ENCODE results near the gene HOXC5. TPM values are rescaled to one million over a fixed set of nuclear protein-coding genes. Genes with fewer than 3 reads are reported as not detected.
A peak's percentile ranks its signal among the peaks of the same experiment; 100 is the strongest.

Gene HOXC5
- polyA plus RNA-seq, 1 donor = 2.7 TPM

DNA sequence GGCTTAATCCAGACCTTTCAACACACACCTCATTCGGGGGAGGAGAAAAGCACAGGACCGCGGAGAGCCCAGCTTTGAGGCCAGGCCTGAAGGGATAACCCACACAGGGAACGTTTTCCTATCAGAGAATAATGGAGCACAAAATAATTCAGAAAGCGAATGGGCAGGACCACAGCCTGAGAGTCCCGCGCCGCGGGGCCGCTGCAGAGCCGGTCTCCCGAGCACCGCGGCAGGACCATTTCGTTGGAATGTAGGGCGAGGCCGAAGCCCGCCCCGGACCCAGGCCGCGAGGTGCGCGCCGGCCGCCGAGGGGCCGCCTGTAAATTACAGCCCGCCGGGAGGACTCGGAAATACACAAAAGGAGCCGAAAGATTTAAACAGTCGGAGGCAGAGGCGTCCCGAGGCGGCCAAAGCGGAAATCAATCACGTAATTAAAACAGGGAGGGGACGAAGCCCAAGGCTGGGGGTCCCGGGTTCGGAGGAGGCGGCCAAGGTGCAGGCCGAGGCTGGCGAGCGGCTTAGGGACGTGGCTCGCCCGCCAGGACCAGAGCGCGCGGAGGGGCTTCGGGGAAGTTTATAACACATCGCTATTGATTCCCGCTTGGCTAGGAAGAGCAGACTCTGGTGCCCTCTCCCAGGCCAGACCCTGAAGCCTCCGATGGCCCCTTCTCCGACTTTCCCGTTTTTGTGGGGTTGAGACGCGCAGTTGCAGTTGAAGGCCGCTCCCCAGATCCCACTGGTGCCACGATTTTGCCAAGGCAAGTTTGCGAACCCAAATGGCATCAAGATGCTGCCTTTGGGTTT lies 14.5 kb downstream of the HOXC5 start:
- DNase-seq = peak; percentile 27

DNA sequence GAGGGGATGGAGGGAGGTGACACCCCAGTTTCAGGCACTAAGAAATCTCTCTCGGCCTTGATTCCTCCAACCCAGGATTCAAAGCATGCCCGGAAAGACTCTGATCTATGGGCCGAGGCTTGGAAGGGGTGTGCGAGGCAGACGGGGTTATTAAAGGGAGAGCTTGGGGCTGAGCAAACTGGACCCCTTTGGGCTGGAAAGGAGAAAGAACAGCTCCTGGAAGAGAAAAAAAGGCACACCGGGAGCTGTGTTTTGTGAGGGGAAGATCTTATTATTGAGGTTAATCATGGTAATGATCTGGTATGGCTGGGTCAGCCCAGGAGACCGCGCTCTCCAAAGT lies 15.1 kb downstream of the HOXC5 start:
- no peak for DNase-seq

DNA sequence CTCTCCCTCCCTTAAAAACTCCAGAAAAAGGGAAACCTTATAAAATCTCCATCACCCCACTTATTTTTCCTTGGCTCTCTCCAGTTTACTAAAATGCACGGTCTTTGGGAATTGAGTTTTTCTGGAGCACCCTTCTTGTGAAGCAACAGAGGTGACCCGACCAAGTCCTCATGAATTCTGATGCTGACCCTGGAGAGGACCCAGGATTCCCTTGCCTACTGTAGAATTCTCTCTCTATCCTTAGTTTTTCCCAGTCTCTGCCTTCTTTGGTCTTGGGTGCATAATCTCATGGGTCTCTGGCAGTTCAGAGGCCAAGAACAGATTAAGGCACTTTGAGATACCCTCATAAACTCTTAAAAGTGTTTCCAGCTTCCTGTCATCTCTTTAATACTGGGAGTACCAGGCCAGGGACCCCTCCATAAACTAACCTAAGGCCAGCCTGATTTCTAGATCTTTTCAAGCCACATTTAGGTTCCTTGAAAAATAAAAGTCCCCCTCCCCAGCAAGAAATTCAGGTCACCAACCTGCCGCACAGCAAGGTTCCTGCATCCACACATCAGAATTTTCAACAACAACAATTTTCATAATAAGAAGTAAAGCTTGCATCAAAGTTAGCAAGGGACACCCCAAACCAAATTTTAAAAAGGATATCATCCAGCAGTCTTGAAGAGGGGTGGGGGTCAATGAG lies 15.7 kb downstream of the HOXC5 start:
- peak; percentile 18 for DNase-seq

GRCh38 chr12:54049108-54049507 lies 16.3 kb downstream of the HOXC5 start:
- peak; percentile 6 for DNase-seq

DNA sequence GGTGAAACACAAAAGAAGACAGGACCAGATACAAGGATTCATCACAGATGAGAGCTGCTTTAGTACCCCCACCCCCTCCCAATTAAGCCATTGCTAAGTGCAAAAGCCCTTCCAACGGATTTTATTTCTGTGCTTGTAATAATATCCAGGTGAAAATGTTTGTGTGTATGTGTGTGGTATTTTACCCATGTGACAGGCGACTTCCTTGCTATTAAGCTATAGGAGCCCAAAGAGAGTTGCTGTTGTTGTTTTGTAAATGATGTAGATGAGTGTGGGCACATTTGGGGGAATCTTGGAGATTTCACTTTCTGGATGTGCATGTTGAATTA lies 17.6 kb downstream of the HOXC5 start:
- DNase-seq = no peak

GRCh38 chr12:54051026-54051842 lies 18.4 kb downstream of the HOXC5 start:
- DNase-seq = peak; percentile 26

GRCh38 chr12:54051874-54052437 lies 19.1 kb downstream of the HOXC5 start:
- DNase-seq = peak; percentile 90

- DNase-seq = peak; percentile 75
Measured at GRCh38 chr12:54052438-54053002, 19.7 kb downstream of the HOXC5 start.

DNA sequence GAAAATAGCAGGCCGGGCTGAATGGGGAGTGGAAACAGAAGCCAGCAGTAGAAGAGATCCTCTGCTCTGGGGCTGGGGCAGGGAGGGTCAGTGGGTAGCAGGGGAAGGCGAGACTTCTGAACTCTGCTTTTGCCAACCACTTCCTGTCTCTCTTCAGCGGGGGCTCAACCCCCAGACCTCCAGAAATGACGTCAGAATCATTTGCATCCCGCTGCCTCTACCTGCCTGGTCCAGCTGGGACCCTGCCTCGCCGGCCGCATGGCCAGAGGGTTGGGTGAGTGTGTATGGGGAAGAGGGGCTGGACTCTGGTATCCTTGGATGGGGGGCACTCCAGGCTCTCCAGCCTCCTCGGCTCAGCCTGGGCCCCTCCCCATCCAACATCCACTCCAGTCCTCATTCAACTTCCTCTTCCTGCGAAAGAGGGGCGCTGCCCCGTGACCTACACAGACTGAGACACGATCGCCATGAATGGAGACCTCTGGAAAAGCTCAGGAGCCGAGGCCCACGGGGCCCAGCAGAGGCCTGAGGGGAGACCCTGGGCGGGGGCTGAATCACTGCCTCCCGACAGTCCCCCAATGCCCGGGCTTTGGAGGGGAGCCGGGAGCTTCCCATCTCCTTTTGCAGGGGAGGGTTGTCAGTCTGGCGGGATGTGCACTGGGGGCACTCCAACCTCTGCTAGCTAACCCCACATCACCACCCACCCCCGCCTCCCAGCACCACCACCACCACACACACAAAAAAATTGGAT lies 20.3 kb downstream of the HOXC5 start:
- DNase-seq = peak; percentile 22

DNA sequence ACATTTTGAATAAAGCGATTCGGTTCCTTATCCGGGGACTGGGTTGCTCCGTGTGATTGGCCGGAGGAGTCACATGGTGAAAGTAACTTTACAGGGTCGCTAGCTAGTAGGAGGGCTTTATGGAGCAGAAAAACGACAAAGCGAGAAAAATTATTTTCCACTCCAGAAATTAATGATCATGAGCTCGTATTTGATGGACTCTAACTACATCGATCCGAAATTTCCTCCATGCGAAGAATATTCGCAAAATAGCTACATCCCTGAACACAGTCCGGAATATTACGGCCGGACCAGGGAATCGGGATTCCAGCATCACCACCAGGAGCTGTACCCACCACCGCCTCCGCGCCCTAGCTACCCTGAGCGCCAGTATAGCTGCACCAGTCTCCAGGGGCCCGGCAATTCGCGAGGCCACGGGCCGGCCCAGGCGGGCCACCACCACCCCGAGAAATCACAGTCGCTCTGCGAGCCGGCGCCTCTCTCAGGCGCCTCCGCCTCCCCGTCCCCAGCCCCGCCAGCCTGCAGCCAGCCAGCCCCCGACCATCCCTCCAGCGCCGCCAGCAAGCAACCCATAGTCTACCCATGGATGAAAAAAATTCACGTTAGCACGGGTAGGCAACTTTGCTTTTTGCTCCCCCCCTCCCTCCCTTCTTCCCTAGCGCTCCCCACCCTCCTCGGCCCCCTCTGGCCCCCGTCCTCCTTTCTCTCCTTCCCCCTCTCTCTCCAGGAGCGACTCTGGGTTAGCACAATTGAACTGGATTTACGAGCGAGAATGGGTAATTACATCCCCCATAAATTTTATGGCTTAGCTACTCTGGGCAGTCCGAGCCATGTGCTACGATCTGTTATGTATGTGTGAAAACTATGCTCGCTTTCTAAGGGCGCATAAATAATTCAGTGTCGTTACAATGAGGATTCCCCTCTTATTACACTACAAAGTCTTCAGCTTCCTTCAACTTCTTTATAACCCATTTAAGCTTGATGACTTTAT lies 21.2 kb downstream of the HOXC5 start, which contains the start of gene HOXC4:
Gene HOXC4 (plus strand): TSS at position 85 of the 991 bp plus-strand sequence. CDS start 88 bp downstream, at position 173.
- peak; percentile 93 for DNase-seq

GRCh38 chr12:54054742-54055194 lies 21.9 kb downstream of the HOXC5 start:
- no peak for DNase-seq

DNA sequence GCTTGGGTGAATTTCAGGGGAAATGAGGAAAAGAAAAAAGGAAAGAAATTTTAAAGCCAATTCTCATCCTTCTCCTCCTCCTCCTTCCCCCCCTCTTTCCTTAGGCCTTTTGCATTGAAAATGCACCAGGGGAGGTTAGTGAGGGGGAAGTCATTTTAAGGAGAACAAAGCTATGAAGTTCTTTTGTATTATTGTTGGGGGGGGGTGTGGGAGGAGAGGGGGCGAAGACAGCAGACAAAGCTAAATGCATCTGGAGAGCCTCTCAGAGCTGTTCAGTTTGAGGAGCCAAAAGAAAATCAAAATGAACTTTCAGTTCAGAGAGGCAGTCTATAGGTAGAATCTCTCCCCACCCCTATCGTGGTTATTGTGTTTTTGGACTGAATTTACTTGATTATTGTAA lies 22.7 kb downstream of the HOXC5 start:
- DNase-seq = no peak

- no peak for DNase-seq
Measured at GRCh38 chr12:54056110-54056509, 23.3 kb downstream of the HOXC5 start.

GRCh38 chr12:54058128-54058768 lies 25.4 kb downstream of the HOXC5 start:
- no peak for DNase-seq

DNA sequence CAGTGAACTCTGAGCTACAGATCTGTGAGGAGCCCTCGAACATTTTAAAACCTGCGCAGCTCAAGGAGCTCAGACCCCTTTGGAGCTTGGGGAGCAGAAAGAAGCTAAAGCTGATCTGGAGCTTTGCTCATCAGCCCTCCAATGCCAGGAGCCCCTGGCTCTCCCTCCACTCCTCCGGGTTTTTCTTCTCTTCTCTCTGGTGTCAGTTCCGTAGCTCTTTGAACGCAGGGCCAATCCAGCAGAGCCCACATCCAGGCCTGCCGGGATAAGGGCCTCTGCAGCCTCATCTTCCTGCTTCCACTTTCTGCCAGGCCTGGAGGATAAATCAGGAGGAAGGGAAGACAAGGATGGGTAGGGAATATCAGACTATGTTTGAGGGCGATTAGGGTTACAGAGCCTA lies 26.8 kb downstream of the HOXC5 start:
- no peak for DNase-seq

DNA sequence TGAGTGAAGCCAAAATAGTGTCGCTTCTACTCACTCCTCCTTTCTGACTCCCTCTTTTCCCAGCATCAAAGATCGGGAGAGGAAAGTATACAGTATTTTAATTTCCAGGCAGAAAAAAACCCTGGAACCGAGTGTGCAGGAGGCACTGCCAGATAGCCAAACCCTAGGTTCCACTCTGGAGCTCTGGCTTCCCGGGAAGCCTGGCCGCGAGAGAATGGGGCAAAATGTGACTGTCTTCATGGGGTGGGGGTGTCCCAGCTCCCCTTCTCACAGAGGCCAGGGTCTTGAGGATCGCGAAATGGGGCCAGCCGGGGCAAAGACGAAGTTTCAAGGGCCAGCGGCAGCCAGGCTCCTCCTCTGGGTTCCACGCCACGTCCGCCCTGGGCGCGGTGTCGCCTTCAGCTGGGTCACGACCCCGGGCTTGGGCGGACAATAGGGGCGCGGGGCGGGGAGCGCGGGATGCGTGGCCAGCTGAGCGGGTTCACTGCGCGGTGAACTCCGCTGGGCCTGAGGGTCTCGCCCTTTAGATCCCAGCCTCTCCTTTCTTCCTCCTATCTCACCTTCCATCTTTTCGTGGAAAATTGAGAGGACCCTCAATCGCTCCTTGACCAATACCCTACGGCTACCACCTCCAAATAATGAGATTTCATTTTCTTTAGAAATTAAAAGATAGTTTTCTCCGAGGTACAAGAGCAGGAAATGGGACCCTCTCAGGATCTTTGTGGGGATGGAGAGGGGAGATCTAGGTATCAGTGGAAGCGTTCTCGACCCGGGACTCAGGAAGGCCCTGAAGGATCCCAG lies 27.5 kb downstream of the HOXC5 start:
- no peak for DNase-seq

DNA sequence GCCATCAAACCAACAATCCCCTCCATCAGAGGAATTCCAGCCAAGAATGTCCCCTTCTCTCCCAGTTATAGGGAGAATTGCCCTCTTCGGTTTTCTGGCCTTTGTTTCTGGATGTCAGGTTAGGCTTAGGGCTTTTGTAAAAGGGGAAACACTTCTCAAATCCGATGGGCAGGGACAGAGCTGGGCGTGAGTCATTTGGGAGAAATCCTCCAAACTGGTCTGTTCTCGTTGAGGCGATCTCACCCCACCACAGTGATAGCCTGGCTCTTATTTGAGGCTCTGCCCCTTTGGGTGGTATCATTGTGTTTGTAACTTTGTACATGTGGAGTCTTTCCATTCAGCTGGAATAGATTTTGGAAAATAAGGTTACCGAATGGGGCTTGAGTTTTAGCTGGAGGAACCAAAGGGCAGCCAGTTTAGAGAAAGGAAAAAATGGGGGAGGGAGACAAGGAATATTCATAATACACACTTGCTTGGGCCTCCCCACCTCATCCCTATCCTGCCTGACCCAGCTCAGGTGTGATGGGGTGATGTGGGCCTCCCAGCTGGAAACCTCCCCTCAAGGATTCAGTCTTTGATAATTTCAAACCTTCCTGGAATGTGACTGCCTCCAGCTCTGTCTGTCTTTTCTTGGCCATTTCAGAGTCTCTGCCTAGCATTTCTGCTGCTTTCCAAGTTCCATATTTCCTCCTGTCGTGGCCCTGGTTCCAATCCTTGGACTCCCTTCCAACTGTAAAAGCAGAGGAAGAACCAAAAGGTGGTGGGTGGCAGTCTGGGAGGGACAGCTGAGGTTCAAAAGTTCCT lies 28.3 kb downstream of the HOXC5 start:
- no peak for DNase-seq

DNA sequence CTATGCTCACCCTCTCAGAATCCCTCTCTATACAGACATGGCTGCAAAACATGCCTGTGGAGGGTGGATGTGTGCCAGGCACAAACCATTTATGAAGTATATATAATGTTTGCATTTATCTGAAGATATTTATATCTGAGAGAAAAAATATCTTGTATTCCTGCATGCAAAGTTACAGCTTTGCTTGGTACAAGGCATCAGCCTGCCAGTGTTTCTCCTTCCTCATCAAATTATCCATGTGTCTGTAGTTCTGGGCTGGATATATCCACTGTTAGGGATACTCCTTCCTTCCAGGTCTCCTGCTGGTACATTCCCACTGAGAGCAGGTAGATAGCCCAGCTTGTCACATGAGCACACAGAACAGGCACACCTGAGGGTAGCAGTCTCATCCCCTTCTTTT lies 32.8 kb downstream of the HOXC5 start:
- no peak for DNase-seq
